Cerebellar nuclear complex (tissue), 1 donor: ENCODE results near the gene GNAQ.

ENCODE experiments used
- DNase-seq, 2 experiments: peaks; one replicate each; lab custom pipeline; 2025; lab: John Stamatoyannopoulos, UW

GNAQ gene

GRCh38 chr9:77974434-77974833 is 57.2 kb downstream of the GNAQ start:
- DNase-seq: no peak

- no peak for DNase-seq
Measured at GRCh38 chr9:77969083-77969482, 62.5 kb downstream of the GNAQ start.

- no peak for DNase-seq
Measured at GRCh38 chr9:77968506-77968905, 63.1 kb downstream of the GNAQ start.

GRCh38 chr9:77966718-77967117 is 64.9 kb downstream of the GNAQ start:
- DNase-seq: no peak

- no peak for DNase-seq
Measured at GRCh38 chr9:77965445-77966123, 66.0 kb downstream of the GNAQ start.

- no peak for DNase-seq
Measured at GRCh38 chr9:77964258-77964657, 67.4 kb downstream of the GNAQ start.

GRCh38 chr9:77961541-77961940 is 70.1 kb downstream of the GNAQ start:
- DNase-seq: no peak

GRCh38 chr9:77960356-77961153 is 71.1 kb downstream of the GNAQ start:
- no peak for DNase-seq

GRCh38 chr9:77959803-77960202 is 71.8 kb downstream of the GNAQ start:
- DNase-seq: no peak

GRCh38 chr9:77957652-77958051 is 74.0 kb downstream of the GNAQ start:
- no peak for DNase-seq

GRCh38 chr9:77956555-77956954 is 75.1 kb downstream of the GNAQ start:
- DNase-seq: no peak

GRCh38 chr9:77954666-77955015 is 77.0 kb downstream of the GNAQ start:
- DNase-seq: no peak

GRCh38 chr9:77954013-77954665 is 77.5 kb downstream of the GNAQ start:
- DNase-seq: no peak

- DNase-seq: no peak
Measured at GRCh38 chr9:77953590-77953989, 78.0 kb downstream of the GNAQ start.

- DNase-seq: no peak
Measured at GRCh38 chr9:77952635-77953328, 78.8 kb downstream of the GNAQ start.

- no peak for DNase-seq
Measured at GRCh38 chr9:77951369-77951768, 80.2 kb downstream of the GNAQ start.

- DNase-seq: no peak
Measured at GRCh38 chr9:77949751-77950436, 81.7 kb downstream of the GNAQ start.

GRCh38 chr9:77947651-77948050 is 84.0 kb downstream of the GNAQ start:
- DNase-seq: no peak

- no peak for DNase-seq
Measured at GRCh38 chr9:77946969-77947620, 84.5 kb downstream of the GNAQ start.

GRCh38 chr9:77946296-77946695 is 85.3 kb downstream of the GNAQ start:
- DNase-seq: no peak

- DNase-seq: no peak
Measured at GRCh38 chr9:77945798-77946197, 85.8 kb downstream of the GNAQ start.
